NT2/D1 (cell line): Measurements from ENCODE around the gene RUNX1.

Experiments
- SUZ12 ChIP-seq: IDR thresholded peaks from 2 replicates; pipeline ENCODE4 v1.6.1; 2011; ENCODE audit not compliant: insufficient read length, insufficient read depth; ENCODE audit errors: extremely low read depth
- YY1 ChIP-seq: IDR thresholded peaks from 2 replicates; pipeline ENCODE4 v1.6.1; 2011; ENCODE audit not compliant: insufficient read length, insufficient read depth
- ZNF274 ChIP-seq: IDR thresholded peaks from 2 replicates; pipeline ENCODE4 v1.6.1; 2011; ENCODE audit warnings: mild to moderate bottlenecking, low read depth, low read length

DNA sequence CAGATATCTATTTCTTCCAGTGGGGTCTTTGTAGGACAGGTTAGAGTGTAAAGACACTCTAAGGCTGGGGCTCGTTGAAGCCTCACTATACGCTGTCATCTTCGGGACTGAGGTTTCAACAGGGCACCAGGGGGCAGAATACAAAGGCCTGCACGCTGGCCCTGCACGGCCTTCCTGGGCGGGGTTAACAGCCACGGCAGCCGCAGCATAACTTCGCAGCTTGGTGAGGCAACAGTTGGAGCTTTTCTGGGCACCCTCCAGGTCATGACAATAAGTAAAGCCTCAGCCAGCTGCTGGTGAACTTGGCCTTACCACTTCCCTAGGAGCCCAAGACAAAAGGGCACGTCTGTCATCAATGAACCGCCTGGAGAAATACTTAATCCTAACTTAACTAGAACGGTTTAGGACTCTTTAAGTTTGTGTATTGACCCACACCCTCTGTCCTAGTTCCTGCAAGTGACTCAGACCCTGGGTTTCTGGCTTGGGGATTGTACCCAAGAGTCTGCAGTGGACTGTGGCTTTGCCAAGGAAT, 2.3 kb upstream of the RUNX1 start:
- TF ChIP-seq ZNF274 (no peak), YY1 (peak; percentile 28), SUZ12 (no peak)
